Ovary (tissue), 9 donors: ENCODE results near the gene ADGRB2. TPM values are rescaled to one million over a fixed set of nuclear protein-coding genes. Genes with fewer than 3 reads are reported as not detected.

Experiments
- DNase-seq, 5 donors: peaks; one replicate each; pipeline ENCODE4 v3.0.0-alpha.2; 2019 to 2020
- H3K27ac ChIP-seq, 2 donors: fragments of 200-600 bp; one replicate each; pipeline versions ENCODE4 v1.5.1 to v1.8.0; 2019 to 2022
- H3K27me3 ChIP-seq: fragments of 200-600 bp; one replicate; pipeline ENCODE4 v1.8.0; 2022
- H3K36me3 ChIP-seq: fragments of 200-600 bp; sonication (generic); one replicate; pipeline ENCODE4 v1.5.1; 2019
- H3K4me1 ChIP-seq: one replicate; pipeline ENCODE4 v1.8.1; 2013; ENCODE audit warnings: mild to moderate bottlenecking, moderate library complexity; ENCODE audit not compliant: insufficient read depth
- H3K4me3 ChIP-seq: fragments of 200-600 bp; sonication (generic); one replicate; pipeline ENCODE4 v1.5.1; 2017
- H3K9me3 ChIP-seq, 2 donors: fragments of 200-600 bp in 1 of 2; sonication (generic) in 1 of 2; one replicate each; pipeline versions ENCODE4 v1.5.1 to v1.8.1; 2013 to 2019; ENCODE audit warnings: mild to moderate bottlenecking in 1 of 2, moderate library complexity in 1 of 2
- EP300 ChIP-seq: sonication (generic); formaldehyde crosslinking; IDR thresholded peaks from one replicate; pipeline ENCODE4 v1.6.1; 2017; ENCODE audit warnings: antibody characterized with exemption
- POLR2A ChIP-seq: fragments of 450-650 bp; IDR thresholded peaks from one replicate; pipeline ENCODE4 v1.6.1; 2017; ENCODE audit warnings: antibody characterized with exemption, mild to moderate bottlenecking, moderate library complexity
- WGBS, 3 donors: extraction: QIAGEN DNeasy Blood & Tissue Kit in 1 of 3; methylation state at CpG; one replicate each; pipeline versions ENCODE4 v1.1.5 to v1.1.7; 2013 to 2017; 5-methylcytosine and 5-hydroxymethylcytosine counted together
- intact Hi-C, 4 donors: fragments of 100-400 bp; cut with DNase I; formaldehyde crosslinking; loops; one replicate each; pipeline versions ENCODE4 v1.11.0 to v1.15.1; 2022 to 2023
- polyA plus RNA-seq, 2 donors: library from polyadenylated mRNA; stranded (reverse); fragments of 200-250 nt in 1 of 2; fragments of 350-450 nt in 1 of 2; fragmentation: Illumina TruSeq in 1 of 2; extraction: RNeasy Lipid Tissue Mini Kit (QIAGEN cat#74804) in 1 of 2; gene quantifications; one replicate each; pipeline ENCODE4 v1.2.3, GENCODE V29; 2013 to 2014
- total RNA-seq, 7 donors: library from RNA; depleted of rRNA in 2 of 7; stranded (reverse); fragments of >200 nt in 2 of 7; fragmentation: NEBNext Ultra II Directional in 3 of 7; extraction: Animal tissue kit (Norgen Biotek cat#: 25700) in 3 of 7; gene quantifications; one replicate each; pipeline versions ENCODE4 v1.1.0 to v1.2.4, GENCODE V29; 2016 to 2023
- TF ChIP-seq, protein P1 (sequence below), 3 donors: fragments of 450-650 bp in 2 of 3; fragments of 200-600 bp in 1 of 3; IDR thresholded peaks; one replicate each; pipeline versions ENCODE4 v1.5.1 to v1.8.0; 2016 to 2022; ENCODE audit warnings: antibody characterized with exemption in 3 of 3, mild to moderate bottlenecking in 1 of 3
- donor health status: DM: no; HTN: no; CAD: no; lungs with moderate emphysema.
- donor health status: DM: no; HTN: no; CAD: no.
- donor health status: Bipolar disorder and iron deficiency.
- donor health status: DM: yes; HTN: yes; CAD: no.
- donor health status: DM: no; HTN: no; CAD: no.
- donor health status: DM: yes; HTN: yes; CAD: no.

The ADGRB2 gene
- total and polyA plus RNA-seq, 9 donors = 0.30 to 7.2 (median 1.6) TPM

DNA sequence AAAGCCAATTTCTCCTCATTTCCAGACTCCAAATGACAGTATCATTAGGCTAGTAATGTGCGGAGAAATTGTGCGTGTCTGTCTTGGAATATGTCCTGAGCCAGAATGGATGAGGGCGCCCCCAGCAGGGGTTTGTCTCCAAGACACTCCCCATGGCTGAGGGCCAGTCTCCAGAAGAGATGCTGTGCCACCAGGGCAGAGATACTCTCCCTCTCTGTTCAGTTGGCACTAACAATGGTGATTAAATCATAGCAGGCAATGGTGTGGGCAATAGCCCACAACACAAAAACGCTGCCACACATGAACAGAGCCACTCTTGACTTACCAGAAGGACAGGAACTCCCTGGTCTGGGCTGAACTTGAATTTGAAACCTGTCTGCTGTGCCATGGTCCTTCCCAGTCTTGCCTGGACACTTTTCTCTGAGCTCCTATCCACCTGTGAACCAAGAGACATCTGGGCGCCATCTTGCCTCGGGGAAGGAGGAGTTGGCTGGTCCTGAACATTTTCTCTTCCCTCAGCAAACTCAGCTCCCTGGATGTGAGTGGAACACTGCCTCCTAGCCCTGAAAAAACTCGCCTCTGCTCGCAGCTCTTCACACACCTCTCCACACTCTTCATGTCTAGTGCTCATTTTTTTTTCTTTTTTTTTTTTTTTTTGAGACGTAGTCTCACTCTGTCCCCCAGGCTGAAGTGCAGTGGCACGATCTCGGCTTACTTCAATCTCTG lies 14.8 kb upstream of the ADGRB2 start:
- Histone ChIP-seq H3K4me1 (no peaks in the 10 kb centered on the region), H3K27me3 (no peaks in the 10 kb centered on the region), H3K36me3 (no peaks in the 10 kb centered on the region), H3K27ac (no peak overlapping the region), H3K4me3 (no peak overlapping the region), H3K9me3 (no peaks in the 10 kb centered on the region)
- intact Hi-C loops = no loop called here
- DNase-seq = no peak
- TF ChIP-seq POLR2A = no peak
- TF ChIP-seq, protein P1, sequence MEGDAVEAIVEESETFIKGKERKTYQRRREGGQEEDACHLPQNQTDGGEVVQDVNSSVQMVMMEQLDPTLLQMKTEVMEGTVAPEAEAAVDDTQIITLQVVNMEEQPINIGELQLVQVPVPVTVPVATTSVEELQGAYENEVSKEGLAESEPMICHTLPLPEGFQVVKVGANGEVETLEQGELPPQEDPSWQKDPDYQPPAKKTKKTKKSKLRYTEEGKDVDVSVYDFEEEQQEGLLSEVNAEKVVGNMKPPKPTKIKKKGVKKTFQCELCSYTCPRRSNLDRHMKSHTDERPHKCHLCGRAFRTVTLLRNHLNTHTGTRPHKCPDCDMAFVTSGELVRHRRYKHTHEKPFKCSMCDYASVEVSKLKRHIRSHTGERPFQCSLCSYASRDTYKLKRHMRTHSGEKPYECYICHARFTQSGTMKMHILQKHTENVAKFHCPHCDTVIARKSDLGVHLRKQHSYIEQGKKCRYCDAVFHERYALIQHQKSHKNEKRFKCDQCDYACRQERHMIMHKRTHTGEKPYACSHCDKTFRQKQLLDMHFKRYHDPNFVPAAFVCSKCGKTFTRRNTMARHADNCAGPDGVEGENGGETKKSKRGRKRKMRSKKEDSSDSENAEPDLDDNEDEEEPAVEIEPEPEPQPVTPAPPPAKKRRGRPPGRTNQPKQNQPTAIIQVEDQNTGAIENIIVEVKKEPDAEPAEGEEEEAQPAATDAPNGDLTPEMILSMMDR (IDR thresholded peaks at IDR 0.05) = no peak
- no peak for TF ChIP-seq EP300
- WGBS, 3 donors = 84 to 88% (median 85%) methylated on average over 11 of the region's 11 CpGs

DNA sequence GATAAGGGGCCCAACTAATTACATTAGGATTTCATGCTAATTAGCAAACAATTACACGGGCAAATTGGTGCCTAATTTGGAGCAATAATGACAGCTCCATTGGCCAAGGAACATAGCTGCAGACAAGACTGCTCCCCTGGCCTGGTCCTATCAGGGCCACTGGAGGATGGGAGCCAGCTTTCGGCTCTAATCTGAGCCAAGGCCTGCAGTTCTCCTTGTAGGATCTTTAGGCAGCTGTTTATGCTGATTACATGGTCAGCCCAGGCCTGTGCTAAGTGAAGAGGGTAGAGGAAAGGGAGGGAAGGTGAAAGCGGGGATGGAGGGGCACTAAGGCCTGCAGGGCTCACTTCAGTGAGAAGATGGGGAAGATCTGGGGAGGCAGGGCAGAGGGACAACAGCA lies 12.4 kb upstream of the ADGRB2 start:
- WGBS, 3 donors = 52 to 61% (median 54%) methylated on average over 3 of the region's 3 CpGs
- H3K27me3 ChIP-seq = no peaks in the 10 kb centered on the region

DNA sequence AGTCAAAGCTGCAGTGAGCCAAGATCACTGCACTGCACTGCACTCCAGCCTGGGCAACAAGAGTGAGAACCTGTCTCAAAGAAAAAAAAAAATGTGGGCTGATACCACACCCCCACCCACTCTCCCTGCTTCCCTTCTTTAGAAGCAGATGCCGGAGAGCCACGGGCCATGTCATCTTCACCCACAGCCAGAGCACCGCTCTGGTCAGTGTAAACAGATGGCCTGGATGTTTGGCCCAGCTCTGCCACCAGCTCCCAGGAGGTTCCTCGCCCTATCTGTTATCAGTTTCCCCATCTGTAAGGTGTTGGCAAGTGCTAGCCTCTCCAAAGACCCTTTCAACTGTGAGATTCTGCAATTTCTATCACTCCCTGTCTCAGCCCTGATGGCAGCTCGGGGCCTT lies 11.9 kb upstream of the ADGRB2 start:
- WGBS, 3 donors = 89 to 95% (median 93%) methylated on average over 5 of the region's 5 CpGs
- TF ChIP-seq, protein P1 (IDR thresholded peaks at IDR 0.05) = no peak
- TF ChIP-seq EP300 (no peak), POLR2A (no peak)
- Histone ChIP-seq H3K4me1 (peaks cover 9% of the 10 kb centered on the region), H3K9me3 (no peaks in the 10 kb centered on the region), H3K27ac (no peak overlapping the region), H3K27me3 (no peaks in the 10 kb centered on the region), H3K4me3 (no peak overlapping the region), H3K36me3 (no peaks in the 10 kb centered on the region)
- intact Hi-C loops = no loop called here
- DNase-seq = no peak

More for the DNA sequence above, 12.4 kb upstream of the ADGRB2 start:
- DNase-seq = no peak
- H3K9me3 ChIP-seq = no peaks in the 10 kb centered on the region
- no peak overlapping the region for H3K4me3 ChIP-seq
- intact Hi-C loops = no loop called here
- peaks cover 9% of the 10 kb centered on the region for H3K4me1 ChIP-seq
- no peaks in the 10 kb centered on the region for H3K36me3 ChIP-seq
- H3K27ac ChIP-seq = no peak overlapping the region
- TF ChIP-seq EP300 (no peak), POLR2A (no peak)
- TF ChIP-seq, protein P1 (IDR thresholded peaks at IDR 0.05) = no peak

DNA sequence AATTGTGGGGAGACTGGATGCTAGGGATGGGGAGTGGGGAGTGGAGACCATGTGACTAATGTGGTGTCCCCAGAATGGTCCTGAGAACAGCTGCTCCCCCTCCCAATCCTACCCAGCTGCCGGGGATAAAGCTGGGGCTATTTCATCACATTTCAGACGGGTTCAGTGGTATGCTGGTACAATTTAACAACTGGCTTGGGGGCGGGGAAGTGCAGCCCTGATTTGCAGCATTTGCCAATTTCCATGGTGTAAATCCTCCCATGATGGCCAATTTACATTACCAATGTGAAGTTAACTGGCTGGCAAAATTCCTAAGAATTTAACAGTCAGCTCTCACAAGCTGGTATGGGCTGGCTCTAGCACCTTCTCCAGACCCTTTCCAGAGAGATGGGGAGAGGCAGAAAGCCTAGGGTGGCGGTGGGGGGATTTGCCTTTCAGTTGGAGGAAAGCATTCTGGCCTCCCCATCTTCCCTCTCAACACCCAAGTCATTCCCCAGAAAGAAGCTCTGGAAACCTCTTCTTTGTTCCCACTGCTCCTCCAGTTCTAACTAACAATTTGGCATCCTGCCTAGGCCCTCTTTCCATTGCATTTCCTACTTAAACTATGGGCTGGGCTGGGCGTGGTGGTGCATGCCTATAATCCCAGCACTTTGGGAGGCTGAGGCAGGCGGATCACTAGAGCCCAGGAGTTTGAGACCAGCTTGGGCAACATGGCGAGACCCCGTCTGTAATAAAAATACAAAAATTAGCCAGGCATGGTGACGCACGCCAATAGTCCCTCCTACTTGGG lies 11.3 kb upstream of the ADGRB2 start:
- intact Hi-C loops = no loop called here
- 77 to 87% (median 81%) methylated on average over 10 of the region's 10 CpGs for WGBS, 3 donors

More for the DNA sequence above, 11.3 kb upstream of the ADGRB2 start:
- TF ChIP-seq, protein P1 (IDR thresholded peaks at IDR 0.05) = no peak
- Histone ChIP-seq H3K9me3 (no peaks in the 10 kb centered on the region), H3K27ac (no peak overlapping the region), H3K4me1 (peaks cover 9% of the 10 kb centered on the region), H3K4me3 (no peak overlapping the region), H3K27me3 (no peaks in the 10 kb centered on the region), H3K36me3 (no peaks in the 10 kb centered on the region)
- DNase-seq = no peak
